Suprapubic skin (tissue), 4 donors: Measurements from ENCODE around the gene TBPL2. TPM values are rescaled to one million over a fixed set of nuclear protein-coding genes. Genes with fewer than 3 reads are reported as not detected.
"Not testable (repeated sequence)": the region's sequence is repeated elsewhere in the genome, so short reads cannot be mapped to it uniquely, and the experiment has no call there.

Source experiments
- DNase-seq, 2 donors: peaks; one replicate each; pipeline ENCODE4 v3.0.0-alpha.2; 2019; ENCODE audit warnings: low spot score in 2 of 2
- H3K27ac ChIP-seq: fragments of 200-600 bp; sonication (generic); one replicate; pipeline ENCODE4 v1.5.1; 2019
- H3K27me3 ChIP-seq: fragments of 200-600 bp; sonication (generic); one replicate; pipeline ENCODE4 v1.5.1; 2019
- H3K36me3 ChIP-seq: fragments of 200-600 bp; sonication (generic); one replicate; pipeline ENCODE4 v1.5.1; 2019
- H3K4me1 ChIP-seq: fragments of 200-600 bp; sonication (generic); one replicate; pipeline ENCODE4 v1.5.1; 2019
- H3K4me3 ChIP-seq: fragments of 200-600 bp; sonication (generic); one replicate; pipeline ENCODE4 v1.5.1; 2019; ENCODE audit warnings: mild to moderate bottlenecking
- H3K9me3 ChIP-seq: fragments of 200-600 bp; sonication (generic); one replicate; pipeline ENCODE4 v1.5.1; 2019
- EP300 ChIP-seq: sonication (generic); formaldehyde crosslinking; IDR thresholded peaks from one replicate; pipeline ENCODE4 v1.6.1; 2017; ENCODE audit warnings: antibody characterized with exemption
- POLR2A ChIP-seq, 2 donors: fragments of 450-650 bp; IDR thresholded peaks; one replicate each; pipeline ENCODE4 v1.6.1; 2017; ENCODE audit warnings: antibody characterized with exemption in 2 of 2, mild to moderate bottlenecking in 2 of 2, moderate library complexity in 2 of 2
- POLR2AphosphoS5 ChIP-seq, 3 donors: sonication (generic); formaldehyde crosslinking; IDR thresholded peaks; one replicate each; pipeline ENCODE4 v1.6.1; 2017; ENCODE audit warnings: antibody characterized with exemption in 3 of 3
- WGBS: methylation state at CpG from one replicate; pipeline ENCODE4 v1.1.5; 2018; 5-methylcytosine and 5-hydroxymethylcytosine counted together
- total RNA-seq, 4 donors: library from RNA; depleted of rRNA; stranded (reverse); fragments of >200 nt; gene quantifications; one replicate each; pipeline ENCODE4 v1.1.0, GENCODE V29; 2016
- TF ChIP-seq, protein P1 (sequence below), 2 donors: fragments of 200-600 bp in 1 of 2; fragments of 450-650 bp in 1 of 2; sonication (generic) in 1 of 2; IDR thresholded peaks; one replicate each; pipeline ENCODE4 v1.5.1; 2016 to 2019; ENCODE audit warnings: antibody characterized with exemption in 2 of 2, mild to moderate bottlenecking in 1 of 2, moderate library complexity in 1 of 2

TBPL2 gene
- total RNA-seq, 4 donors from 2014 or later = not detected

DNA sequence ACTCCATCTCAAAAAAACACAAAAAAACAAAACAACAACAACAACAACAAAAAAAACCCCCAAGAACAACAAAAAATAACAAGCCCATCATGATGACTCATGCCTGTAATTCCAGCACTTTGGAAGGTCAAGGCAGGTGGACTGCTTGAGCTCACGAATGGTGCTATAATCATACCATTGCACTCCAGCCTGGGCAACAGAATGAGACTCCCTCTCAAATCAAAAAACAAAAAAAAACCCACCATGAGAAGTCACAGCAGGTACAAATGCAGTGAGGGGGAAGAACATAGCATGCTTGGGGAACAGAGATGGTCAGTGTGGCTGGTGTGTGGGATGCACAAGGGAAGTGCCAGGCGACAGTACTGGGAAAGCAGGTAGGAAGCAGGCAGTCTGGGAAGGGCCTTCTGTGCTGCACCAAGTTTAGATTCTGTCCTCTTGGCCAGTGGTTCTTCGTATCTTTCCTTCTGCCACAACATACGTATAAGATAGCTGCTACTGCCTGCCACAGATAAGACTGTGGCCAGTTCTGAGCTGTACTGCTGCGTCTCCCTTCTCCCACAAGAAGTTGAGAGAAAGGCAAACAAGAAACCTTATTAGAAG, 56.8 kb downstream of the TBPL2 start:
- Histone ChIP-seq H3K36me3 (peaks cover 75% of the 10 kb centered on the region), H3K9me3 (no peaks in the 10 kb centered on the region), H3K27me3 (no peaks in the 10 kb centered on the region), H3K27ac (no peak overlapping the region), H3K4me3 (no peak overlapping the region), H3K4me1 (no peaks in the 10 kb centered on the region)
- TF ChIP-seq POLR2AphosphoS5 (IDR thresholded peaks at IDR 0.05) = no peak
- TF ChIP-seq POLR2A (IDR thresholded peaks at IDR 0.05) = no peak
- TF ChIP-seq, protein P1, sequence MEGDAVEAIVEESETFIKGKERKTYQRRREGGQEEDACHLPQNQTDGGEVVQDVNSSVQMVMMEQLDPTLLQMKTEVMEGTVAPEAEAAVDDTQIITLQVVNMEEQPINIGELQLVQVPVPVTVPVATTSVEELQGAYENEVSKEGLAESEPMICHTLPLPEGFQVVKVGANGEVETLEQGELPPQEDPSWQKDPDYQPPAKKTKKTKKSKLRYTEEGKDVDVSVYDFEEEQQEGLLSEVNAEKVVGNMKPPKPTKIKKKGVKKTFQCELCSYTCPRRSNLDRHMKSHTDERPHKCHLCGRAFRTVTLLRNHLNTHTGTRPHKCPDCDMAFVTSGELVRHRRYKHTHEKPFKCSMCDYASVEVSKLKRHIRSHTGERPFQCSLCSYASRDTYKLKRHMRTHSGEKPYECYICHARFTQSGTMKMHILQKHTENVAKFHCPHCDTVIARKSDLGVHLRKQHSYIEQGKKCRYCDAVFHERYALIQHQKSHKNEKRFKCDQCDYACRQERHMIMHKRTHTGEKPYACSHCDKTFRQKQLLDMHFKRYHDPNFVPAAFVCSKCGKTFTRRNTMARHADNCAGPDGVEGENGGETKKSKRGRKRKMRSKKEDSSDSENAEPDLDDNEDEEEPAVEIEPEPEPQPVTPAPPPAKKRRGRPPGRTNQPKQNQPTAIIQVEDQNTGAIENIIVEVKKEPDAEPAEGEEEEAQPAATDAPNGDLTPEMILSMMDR (IDR thresholded peaks at IDR 0.05) = no peak
- no peak for TF ChIP-seq EP300
- 87% methylated on average over 5 of the region's 5 CpGs for WGBS
- DNase-seq = no peak

DNA sequence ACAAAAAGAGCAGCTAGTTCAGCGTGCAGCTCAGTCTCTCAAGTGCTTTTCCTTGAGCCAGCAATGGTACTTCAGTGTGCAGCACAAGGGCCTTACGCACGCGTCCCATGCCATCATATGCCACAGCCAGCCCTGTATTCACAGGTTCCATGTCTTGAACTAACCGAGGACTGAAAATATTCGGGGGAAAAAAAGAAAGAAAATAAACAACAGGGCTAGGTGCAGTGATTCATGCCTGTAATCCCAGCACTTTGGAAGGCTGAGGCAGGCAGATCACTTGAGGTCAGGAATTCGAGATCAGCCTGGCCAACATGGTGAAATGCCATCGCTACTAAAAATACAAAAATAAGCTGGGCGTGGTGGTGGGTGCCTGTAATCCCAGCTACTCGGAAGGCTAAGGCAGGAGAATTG, 57.4 kb downstream of the TBPL2 start:
- not testable (repeated sequence) for DNase-seq, H3K4me3 ChIP-seq, H3K9me3 ChIP-seq, H3K4me1 ChIP-seq, H3K27ac ChIP-seq, H3K27me3 ChIP-seq
- WGBS = 80% methylated on average over 10 of the region's 10 CpGs
- peaks cover 79% of the 10 kb centered on the region for H3K36me3 ChIP-seq

DNA sequence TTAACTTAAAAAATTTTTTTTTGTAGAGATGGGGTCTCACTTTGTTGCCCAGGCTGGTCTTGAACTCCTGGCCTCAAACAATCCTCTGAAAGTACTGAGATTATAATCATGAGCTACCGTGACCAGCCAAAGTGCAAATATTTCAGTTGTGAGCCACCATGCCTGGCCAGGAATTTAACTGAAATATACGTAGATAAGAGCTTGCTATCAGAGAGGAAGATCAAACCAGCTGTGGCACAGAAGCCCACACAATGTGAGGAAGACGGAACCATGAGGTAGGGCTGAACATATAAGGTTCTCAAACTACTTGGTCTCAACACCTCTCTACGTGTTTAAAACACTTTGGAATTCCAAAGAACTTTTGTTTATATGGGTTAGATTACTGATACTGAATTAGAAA, 57.9 kb downstream of the TBPL2 start:
- no peak for TF ChIP-seq EP300
- H3K36me3 ChIP-seq = peaks cover 80% of the 10 kb centered on the region
- WGBS = 79% methylated on average over 4 of the region's 4 CpGs
- H3K27ac ChIP-seq = no peak overlapping the region
- no peaks in the 10 kb centered on the region for H3K9me3 ChIP-seq
- no peaks in the 10 kb centered on the region for H3K27me3 ChIP-seq
- no peak for DNase-seq
- H3K4me3 ChIP-seq = no peak overlapping the region
- no peaks in the 10 kb centered on the region for H3K4me1 ChIP-seq

DNA sequence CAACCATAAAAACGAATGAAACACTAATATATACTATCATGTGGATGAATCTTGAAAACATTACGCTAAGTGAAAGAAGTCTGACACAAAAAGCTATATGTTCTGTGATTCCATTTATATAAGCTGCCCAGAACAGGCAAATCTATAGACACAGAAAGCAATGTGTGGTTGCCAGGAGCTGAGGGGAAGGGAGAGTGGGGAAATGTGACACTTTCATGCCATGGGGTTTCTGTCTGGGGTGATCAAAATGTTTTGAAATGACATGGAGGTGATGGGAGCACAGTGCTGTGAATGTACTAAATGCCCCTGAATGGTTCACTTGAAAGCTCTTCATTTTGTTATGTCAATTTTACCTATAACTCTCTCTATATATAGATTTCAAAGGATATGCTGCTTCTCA, 58.9 kb downstream of the TBPL2 start:
- H3K27ac ChIP-seq = no peak overlapping the region
- H3K36me3 ChIP-seq = peaks cover 84% of the 10 kb centered on the region
- DNase-seq = no peak
- H3K4me3 ChIP-seq = no peak overlapping the region
- no peaks in the 10 kb centered on the region for H3K9me3 ChIP-seq
- 95% methylated on average over 2 of the region's 2 CpGs for WGBS
- TF ChIP-seq POLR2AphosphoS5 (IDR thresholded peaks at IDR 0.05) = no peak
- TF ChIP-seq POLR2A (IDR thresholded peaks at IDR 0.05) = no peak
- TF ChIP-seq, protein P1 (IDR thresholded peaks at IDR 0.05) = no peak
- TF ChIP-seq EP300 = no peak
- no peaks in the 10 kb centered on the region for H3K4me1 ChIP-seq
- no peaks in the 10 kb centered on the region for H3K27me3 ChIP-seq

DNA sequence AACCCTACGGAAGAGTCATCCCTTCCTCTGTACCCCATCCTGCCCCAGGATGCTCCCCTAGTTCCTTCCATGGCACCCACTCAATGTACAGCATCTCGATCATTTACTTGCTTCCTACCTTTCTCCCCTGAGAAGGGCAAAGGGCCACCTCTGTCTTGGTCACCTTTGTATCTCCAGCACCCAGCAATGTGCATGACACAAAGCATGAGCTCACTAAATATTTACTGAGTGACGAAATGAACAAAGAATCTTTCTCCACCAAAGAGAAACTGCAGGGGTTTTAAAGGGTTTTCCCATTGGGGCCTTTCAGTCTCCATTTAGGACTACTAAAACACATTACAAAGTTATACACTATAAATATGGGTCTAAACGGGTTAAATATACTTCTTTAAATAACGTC, 59.4 kb downstream of the TBPL2 start:
- Histone ChIP-seq H3K36me3 (peaks cover 84% of the 10 kb centered on the region), H3K9me3 (no peaks in the 10 kb centered on the region), H3K27me3 (no peaks in the 10 kb centered on the region), H3K4me1 (no peaks in the 10 kb centered on the region), H3K4me3 (no peak overlapping the region), H3K27ac (no peak overlapping the region)
- DNase-seq = no peak
- TF ChIP-seq EP300 (no peak), POLR2AphosphoS5 (IDR thresholded peaks at IDR 0.05) (no peak), POLR2A (IDR thresholded peaks at IDR 0.05) (no peak)
- TF ChIP-seq, protein P1 (IDR thresholded peaks at IDR 0.05) = no peak
- WGBS = 90% methylated on average over 5 of the region's 5 CpGs

DNA sequence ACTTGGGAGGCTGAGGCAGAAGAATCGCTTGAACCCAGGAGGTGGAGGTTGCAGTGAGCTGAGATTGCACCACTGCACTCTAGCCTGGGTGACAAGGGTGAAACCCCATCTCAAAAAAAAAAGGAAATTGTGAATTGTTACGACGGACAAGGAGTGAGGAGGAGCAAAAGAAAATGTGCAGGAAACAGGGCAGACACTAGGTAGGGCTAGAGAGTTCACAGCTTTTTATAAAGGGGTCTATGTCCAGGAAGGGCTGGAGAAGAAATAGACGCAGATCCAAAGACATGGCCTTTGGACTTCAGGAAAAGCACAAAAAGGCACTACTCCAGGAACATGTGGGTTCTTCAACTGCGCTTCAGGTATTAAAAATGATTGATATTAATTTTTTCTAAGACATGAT, 63.2 kb downstream of the TBPL2 start:
- Histone ChIP-seq H3K4me3 (no peak overlapping the region), H3K4me1 (no peaks in the 10 kb centered on the region), H3K36me3 (peaks cover 76% of the 10 kb centered on the region), H3K9me3 (no peaks in the 10 kb centered on the region), H3K27me3 (no peaks in the 10 kb centered on the region), H3K27ac (no peak overlapping the region)
- WGBS = 93% methylated on average over 5 of the region's 5 CpGs
- no peak for DNase-seq
- no peak for TF ChIP-seq POLR2AphosphoS5 (IDR thresholded peaks at IDR 0.05)
- TF ChIP-seq EP300 = no peak
- TF ChIP-seq, protein P1 (IDR thresholded peaks at IDR 0.05) = no peak
- TF ChIP-seq POLR2A (IDR thresholded peaks at IDR 0.05) = no peak
